ENCODE measurements around the gene KITLG. TPM values are rescaled to one million over a fixed set of nuclear protein-coding genes. Genes with fewer than 3 reads are reported as not detected.

KITLG gene
- total RNA-seq, 1 experiment from 2014 or later: 14.9 TPM

GRCh38 chr12:88448337-88448915 lies 131.8 kb downstream of the KITLG start:
- ChIA-PET CTCF (no interaction called here), POLR2A (ENCODE audit: unreplicated experiment) (no interaction called here)
- Histone ChIP-seq H3K9ac (ENCODE audit: low read length) (no peak overlapping the region), H4K20me1 (ENCODE audit: low read length) (no peaks in the 10 kb centered on the region), H3K27me3 (ENCODE audit: low read length) (no peaks in the 10 kb centered on the region), H3K4me2 (ENCODE audit: low read length) (no peak overlapping the region), H3K27ac (ENCODE audit: low read length) (no peak overlapping the region), H3K79me2 (ENCODE audit: low read length) (no peaks in the 10 kb centered on the region), H3F3A (ENCODE audit: low read length, unreplicated experiment) (no peaks in the 10 kb centered on the region), H3K4me3 (ENCODE audit: low read length) (no peak overlapping the region), H3K9me3 (ENCODE audit: low read length) (no peaks in the 10 kb centered on the region), H3K4me1 (ENCODE audit: insufficient read depth, low read length) (no peaks in the 10 kb centered on the region), H2AFZ (ENCODE audit: low read length) (no peak overlapping the region), H3K36me3 (ENCODE audit: low read depth, low read length) (no peaks in the 10 kb centered on the region), H3K9me2 (replicated peaks; ENCODE audit: low read length) (no peaks in the 10 kb centered on the region)
- no peak for TF ChIP-seq EZH2 (IDR thresholded peaks at IDR 0.05; ENCODE audit: low read length, unreplicated experiment)
- no peak for TF ChIP-seq EZH2phosphoT487 (IDR thresholded peaks at IDR 0.05; ENCODE audit: borderline replicate concordance, low read length)
- TF ChIP-seq, protein P1, sequence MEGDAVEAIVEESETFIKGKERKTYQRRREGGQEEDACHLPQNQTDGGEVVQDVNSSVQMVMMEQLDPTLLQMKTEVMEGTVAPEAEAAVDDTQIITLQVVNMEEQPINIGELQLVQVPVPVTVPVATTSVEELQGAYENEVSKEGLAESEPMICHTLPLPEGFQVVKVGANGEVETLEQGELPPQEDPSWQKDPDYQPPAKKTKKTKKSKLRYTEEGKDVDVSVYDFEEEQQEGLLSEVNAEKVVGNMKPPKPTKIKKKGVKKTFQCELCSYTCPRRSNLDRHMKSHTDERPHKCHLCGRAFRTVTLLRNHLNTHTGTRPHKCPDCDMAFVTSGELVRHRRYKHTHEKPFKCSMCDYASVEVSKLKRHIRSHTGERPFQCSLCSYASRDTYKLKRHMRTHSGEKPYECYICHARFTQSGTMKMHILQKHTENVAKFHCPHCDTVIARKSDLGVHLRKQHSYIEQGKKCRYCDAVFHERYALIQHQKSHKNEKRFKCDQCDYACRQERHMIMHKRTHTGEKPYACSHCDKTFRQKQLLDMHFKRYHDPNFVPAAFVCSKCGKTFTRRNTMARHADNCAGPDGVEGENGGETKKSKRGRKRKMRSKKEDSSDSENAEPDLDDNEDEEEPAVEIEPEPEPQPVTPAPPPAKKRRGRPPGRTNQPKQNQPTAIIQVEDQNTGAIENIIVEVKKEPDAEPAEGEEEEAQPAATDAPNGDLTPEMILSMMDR (conservative IDR thresholded peaks at IDR 0.05; ENCODE audit: low read depth, low read length): no peak
- BruUV-seq (replicated peaks): no TSS peak
- ATAC-seq (no peak), DNase-seq (no peak)
- intact Hi-C loops (cut with micrococcal nuclease): no loop called here

DNA sequence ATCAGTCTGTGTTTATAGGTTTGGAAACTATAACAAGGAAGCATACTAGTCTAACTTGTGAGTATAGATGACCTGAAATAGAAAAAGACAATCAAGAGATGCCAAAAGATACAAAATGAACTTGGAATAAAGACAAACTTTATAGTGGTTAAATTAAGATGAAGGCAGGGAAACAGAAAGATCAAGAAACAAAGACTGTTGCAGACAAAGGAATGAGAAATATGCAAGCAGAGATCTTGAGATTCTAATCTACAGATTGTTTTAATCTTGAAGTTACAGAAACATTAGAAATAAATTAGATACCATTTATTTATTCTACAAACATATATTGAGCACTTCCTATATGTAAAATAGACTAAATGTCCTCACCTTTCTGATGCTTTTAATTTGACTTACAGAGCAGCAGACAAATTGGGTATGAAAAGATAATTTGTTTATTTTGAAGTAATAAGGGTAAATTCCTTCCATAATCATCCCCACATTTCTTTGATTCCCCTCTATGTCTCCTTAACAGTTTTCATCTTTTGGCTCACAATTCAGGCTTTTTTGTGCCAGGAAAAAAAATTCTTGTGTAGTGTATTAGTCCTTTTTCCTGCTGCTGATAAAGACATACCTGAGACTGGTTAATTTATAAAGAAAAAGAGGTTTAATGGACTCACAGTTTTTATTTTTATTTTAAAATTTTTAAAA lies 134.4 kb downstream of the KITLG start:
- H3K9me2 ChIP-seq (replicated peaks; ENCODE audit: low read length): no peaks in the 10 kb centered on the region
- H3K4me2 ChIP-seq (ENCODE audit: low read length): no peak overlapping the region
- H4K20me1 ChIP-seq (ENCODE audit: low read length): no peaks in the 10 kb centered on the region
- H3K9me3 ChIP-seq (ENCODE audit: low read length): no peaks in the 10 kb centered on the region
- ATAC-seq (no peak), DNase-seq (no peak)
- ChIA-PET POLR2A (ENCODE audit: unreplicated experiment) (no interaction called here), CTCF (no interaction called here)
- H3K36me3 ChIP-seq (ENCODE audit: low read depth, low read length): no peaks in the 10 kb centered on the region
- BruUV-seq (replicated peaks): no TSS peak
- intact Hi-C loops (cut with micrococcal nuclease): no loop called here
- no peak overlapping the region for H2AFZ ChIP-seq (ENCODE audit: low read length)
- no peak overlapping the region for H3K27ac ChIP-seq (ENCODE audit: low read length)
- H3K9ac ChIP-seq (ENCODE audit: low read length): no peak overlapping the region
- TF ChIP-seq EZH2phosphoT487 (IDR thresholded peaks at IDR 0.05; ENCODE audit: borderline replicate concordance, low read length) (no peak), EZH2 (IDR thresholded peaks at IDR 0.05; ENCODE audit: low read length, unreplicated experiment) (no peak)
- TF ChIP-seq, protein P1 (conservative IDR thresholded peaks at IDR 0.05; ENCODE audit: low read depth, low read length): no peak
- no peaks in the 10 kb centered on the region for H3K79me2 ChIP-seq (ENCODE audit: low read length)
- H3K4me1 ChIP-seq (ENCODE audit: insufficient read depth, low read length): no peaks in the 10 kb centered on the region
- no peak overlapping the region for H3K4me3 ChIP-seq (ENCODE audit: low read length)
- H3K27me3 ChIP-seq (ENCODE audit: low read length): no peaks in the 10 kb centered on the region
- H3F3A ChIP-seq (ENCODE audit: low read length, unreplicated experiment): no peaks in the 10 kb centered on the region

DNA sequence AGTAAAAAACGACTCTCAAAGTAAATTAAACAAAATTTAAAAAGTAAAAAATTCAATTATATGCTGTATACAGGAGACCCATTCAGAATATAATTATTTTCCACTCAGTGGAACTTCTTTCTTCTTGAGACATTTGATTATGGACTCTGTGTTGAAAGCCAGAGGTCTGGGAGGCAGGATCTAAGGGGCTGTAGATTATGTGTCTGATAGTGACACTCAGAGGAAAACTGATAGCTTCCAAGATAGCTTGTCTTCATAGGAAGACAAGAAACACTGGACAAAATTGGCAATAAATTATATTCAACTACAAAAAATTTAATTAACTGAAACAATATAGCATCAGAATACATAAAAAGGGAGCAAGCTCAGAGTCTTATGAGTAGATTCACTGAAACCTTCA lies 135.8 kb downstream of the KITLG start:
- intact Hi-C loops (cut with micrococcal nuclease): no loop called here
- no peaks in the 10 kb centered on the region for H3K4me1 ChIP-seq (ENCODE audit: insufficient read depth, low read length)
- no peak for ATAC-seq
- no peak overlapping the region for H3K4me2 ChIP-seq (ENCODE audit: low read length)
- no peak overlapping the region for H3K9ac ChIP-seq (ENCODE audit: low read length)
- no peak for TF ChIP-seq EZH2phosphoT487 (IDR thresholded peaks at IDR 0.05; ENCODE audit: borderline replicate concordance, low read length)
- H3F3A ChIP-seq (ENCODE audit: low read length, unreplicated experiment): no peaks in the 10 kb centered on the region
- BruUV-seq (replicated peaks): no TSS peak
- no peaks in the 10 kb centered on the region for H4K20me1 ChIP-seq (ENCODE audit: low read length)
- no peak overlapping the region for H3K4me3 ChIP-seq (ENCODE audit: low read length)
- DNase-seq: no peak
- H3K9me3 ChIP-seq (ENCODE audit: low read length): no peaks in the 10 kb centered on the region
- no peaks in the 10 kb centered on the region for H3K79me2 ChIP-seq (ENCODE audit: low read length)
- H2AFZ ChIP-seq (ENCODE audit: low read length): no peak overlapping the region
- H3K9me2 ChIP-seq (replicated peaks; ENCODE audit: low read length): no peaks in the 10 kb centered on the region
- CTCF ChIA-PET: no interaction called here
- no peaks in the 10 kb centered on the region for H3K36me3 ChIP-seq (ENCODE audit: low read depth, low read length)
- H3K27me3 ChIP-seq (ENCODE audit: low read length): no peaks in the 10 kb centered on the region
- POLR2A ChIA-PET (ENCODE audit: unreplicated experiment): no interaction called here
- H3K27ac ChIP-seq (ENCODE audit: low read length): no peak overlapping the region

Data from PC-3 (cell line).